GM19238 (cell line): ENCODE data around the gene FGR.

Experiments
- DNase-seq: peaks from one replicate; pipeline ENCODE4 v3.0.0; 2011; ENCODE audit warnings: low spot score; ENCODE audit not compliant: insufficient read length

The FGR gene

GRCh38 chr1:27589441-27589840 is 45.5 kb downstream of the FGR start:
- DNase-seq = no peak

GRCh38 chr1:27588256-27589232 is 46.4 kb downstream of the FGR start:
- DNase-seq = no peak

- no peak for DNase-seq
Measured at GRCh38 chr1:27585684-27586083, 49.3 kb downstream of the FGR start.

GRCh38 chr1:27584453-27584852 is 50.5 kb downstream of the FGR start:
- no peak for DNase-seq

DNA sequence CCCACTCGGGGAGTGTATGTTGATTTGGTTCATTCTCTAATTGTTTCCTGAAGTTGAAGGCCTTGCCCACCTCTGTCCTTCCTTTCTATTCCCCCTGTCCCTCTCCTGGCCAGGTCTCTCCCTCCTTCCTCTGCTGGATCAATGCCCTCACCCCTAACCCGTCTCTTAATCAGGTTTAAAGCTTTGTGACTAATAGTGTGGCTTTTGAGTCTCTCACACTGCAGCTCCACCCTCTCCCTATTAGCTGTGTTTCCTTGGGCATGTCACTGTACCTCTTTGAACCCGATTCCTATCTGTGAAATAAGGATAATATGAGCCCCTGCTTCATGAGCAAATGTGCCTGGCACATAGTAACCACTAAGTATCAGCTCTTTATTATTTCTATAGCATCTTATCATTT is 51.5 kb downstream of the FGR start:
- no peak for DNase-seq

GRCh38 chr1:27581823-27582243 is 53.2 kb downstream of the FGR start:
- no peak for DNase-seq

DNA sequence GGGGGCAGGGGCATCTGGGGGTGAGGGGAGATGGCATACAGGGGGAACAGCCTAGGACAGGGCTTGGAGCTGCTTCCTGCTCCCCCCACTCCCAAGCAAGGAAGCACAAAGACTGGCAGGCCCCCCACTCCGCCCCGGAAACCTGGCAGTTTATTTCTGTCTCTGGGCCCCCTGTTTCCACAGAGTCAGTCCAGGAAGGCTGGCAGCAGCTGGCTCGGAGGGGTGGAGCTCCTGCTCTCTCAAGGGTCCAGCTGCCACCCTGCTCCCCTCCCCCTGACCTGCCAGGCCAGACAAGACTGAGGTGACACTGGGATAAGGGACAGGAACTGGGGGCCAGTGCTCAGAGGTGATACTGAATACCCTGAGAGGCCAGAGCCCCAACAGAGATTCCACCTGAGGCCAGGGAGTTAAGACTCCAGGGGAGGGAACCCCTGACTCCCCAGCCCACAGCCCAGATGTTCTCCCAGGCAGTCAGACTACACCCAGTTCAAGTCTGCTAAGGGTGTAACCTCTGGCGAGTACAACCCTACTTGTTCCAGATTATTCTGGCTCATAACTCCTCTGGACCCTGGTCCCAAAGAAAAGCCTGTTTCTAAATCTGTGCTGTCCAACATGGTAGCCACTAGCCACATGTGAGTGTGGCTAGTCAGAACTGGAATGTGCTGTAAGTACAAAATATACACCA is 57.3 kb downstream of the FGR start:
- no peak for DNase-seq

DNA sequence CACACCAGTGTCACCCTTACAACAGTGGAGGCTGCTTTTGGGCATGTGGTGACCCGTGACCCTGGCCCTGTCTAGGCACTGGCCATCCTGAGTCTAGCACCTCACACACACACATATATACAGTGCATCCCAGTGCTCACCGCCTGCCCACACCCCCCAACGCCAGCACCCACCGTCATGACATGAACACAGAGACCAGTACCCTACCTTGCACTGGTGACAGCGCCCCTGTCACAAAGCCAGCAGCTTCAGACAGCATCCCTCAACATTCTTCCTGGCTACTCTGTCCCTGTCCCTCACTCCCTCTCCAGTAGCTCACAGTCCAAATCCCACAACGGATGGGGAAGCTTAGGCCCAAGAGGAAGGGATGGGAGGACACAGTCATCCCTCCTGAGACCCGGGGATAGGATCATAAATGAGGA is 58.2 kb downstream of the FGR start:
- DNase-seq = no peak

- peak; percentile 69 for DNase-seq
Measured at GRCh38 chr1:27575840-27576331, 59.1 kb downstream of the FGR start.

GRCh38 chr1:27574871-27575831 is 59.8 kb downstream of the FGR start:
- no peak for DNase-seq

DNA sequence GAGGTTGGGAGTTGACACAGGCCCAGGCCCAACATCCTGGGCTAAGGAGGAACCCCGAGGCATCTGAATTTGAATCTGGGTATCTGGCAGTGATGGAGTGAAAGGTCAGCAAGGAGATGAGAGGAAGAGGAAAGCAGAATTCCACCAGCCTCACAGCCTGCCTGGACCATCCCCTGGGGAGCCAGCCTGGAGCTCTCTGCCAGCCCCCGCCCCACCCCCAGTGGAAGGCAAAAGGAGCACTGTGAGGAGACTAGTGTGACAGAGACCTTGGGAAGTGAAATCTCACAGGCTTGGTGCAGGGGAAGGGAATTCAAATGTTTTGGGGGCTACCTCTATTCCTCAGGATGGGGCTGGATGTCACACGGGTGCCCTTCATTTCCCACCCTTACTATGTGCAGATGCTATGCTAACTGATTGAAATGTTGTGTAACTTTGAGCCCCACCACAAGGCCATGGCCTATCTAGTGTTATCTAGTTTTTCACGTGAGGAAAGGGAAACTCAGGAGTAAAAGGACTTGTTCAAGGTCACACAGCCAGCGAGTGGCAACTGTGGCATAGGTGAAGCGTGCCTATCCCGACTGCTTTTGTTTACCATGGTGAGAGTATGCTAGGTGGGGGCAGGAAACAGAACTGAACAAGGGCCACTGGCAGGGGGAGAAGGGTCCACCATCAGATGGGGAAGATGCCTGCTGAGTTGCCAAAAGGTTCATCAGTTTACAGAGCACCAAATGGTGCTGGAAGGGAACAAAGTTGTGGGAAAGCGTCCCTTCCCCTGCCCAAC is 60.8 kb downstream of the FGR start:
- DNase-seq = no peak

DNA sequence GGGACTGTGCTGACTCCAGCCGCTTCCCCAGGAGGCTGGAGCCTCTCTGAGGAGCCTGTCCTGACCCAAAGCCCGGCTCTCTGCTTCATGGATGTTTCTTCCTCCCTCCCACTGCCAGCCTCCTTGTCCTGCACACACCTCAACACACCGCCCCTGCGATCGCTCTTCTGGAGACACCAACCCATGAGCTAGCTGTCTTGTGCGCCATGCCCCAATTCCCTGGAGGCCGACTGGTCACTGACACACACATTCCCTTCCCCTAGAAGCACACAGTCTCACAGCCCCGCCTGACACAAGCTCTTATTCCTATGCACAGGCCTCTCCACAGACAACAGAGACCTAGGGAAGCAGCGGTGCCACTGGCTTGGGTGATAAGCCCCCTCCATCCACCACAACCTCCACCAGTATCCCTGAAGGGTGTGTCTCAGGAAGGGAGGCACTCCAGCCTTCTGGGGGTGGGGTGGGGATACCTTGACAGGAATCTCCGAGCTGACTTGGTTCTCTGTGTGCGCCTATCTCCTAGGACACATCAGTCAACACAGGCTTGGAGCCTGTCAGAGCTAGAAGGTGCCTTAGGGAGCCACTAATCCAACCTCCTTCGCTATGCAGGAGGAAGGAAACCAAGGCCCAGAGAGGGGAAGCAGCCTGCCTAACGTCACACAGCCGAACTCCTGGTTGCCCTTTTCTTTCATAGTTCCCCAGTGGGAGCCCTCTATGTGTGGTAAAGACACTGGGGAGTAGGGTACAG is 62.1 kb downstream of the FGR start:
- DNase-seq = no peak

GRCh38 chr1:27572019-27572678 is 62.8 kb downstream of the FGR start:
- DNase-seq = no peak

- DNase-seq = no peak
Measured at GRCh38 chr1:27571439-27572018, 63.5 kb downstream of the FGR start.

GRCh38 chr1:27570784-27571183 is 64.2 kb downstream of the FGR start:
- DNase-seq = no peak

DNA sequence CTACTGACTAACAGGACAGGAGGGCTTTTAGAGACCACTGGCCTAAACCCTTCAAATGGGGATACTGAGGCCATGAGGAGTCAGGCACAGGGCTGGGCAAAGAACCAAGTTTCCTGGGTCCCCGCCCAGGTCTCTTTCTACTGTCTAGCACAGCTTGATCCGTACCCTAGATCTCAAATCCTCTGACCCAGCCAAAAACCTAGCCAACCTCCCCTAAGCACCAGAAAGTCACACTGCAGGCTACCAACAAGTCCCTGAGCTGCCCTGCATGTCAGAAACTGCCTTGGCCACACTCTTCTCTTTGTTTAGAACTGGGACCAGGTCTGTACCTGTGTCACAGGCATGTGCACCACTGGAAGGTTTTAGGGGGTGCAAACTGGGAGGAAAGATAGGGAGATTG is 64.6 kb downstream of the FGR start:
- no peak for DNase-seq

DNA sequence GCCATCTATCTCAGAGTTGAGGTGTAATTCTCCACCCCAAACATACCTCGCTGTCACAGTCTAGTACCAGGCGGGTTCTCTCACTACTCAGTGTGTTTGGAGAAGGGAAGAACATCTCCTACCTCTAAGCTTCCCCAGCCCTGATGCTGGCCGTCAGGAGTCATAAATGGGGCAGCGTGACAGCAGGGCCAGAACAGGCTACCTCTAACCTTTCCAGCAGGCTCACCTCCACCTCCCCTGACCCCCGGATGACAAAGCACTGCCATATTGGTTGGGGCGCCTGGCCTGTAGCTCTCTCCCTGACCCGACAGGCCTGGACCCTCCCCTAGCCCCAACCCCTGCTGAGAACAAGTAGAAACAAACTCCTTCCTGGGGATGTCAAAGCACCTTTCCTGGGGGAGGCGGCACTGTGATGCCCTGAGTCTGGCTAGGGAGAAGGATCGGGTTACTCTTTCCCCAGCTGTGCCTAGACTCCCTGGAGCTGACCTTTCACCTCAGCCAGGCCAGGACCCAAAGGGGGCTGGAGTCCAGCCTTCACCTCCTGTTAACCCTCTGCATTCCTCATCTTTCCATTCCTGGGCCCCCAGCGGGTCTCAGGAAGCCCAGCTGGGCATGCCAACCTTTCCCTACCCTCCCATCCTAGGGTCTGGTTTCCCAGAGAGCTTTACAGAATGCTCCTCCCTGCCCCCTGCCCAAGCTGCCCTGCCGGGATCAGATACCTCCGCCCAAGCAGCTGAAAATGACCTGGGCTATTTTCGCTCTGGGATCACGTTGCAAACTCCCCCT is 65.3 kb downstream of the FGR start:
- no peak for DNase-seq

GRCh38 chr1:27569088-27569460 is 65.9 kb downstream of the FGR start:
- no peak for DNase-seq
